Mucosa of rectum (tissue), 2 donors: ENCODE measurements around the gene PRPH.

Experiments used
- H3K27ac ChIP-seq, 2 donors: one replicate each; pipeline ENCODE4 v1.7.0; 2013; ENCODE audit warnings: inconsistent platforms in 2 of 2, low read depth in 2 of 2, low read length in 2 of 2
- H3K27me3 ChIP-seq, 2 donors: one replicate each; pipeline ENCODE4 v1.7.0; 2013; ENCODE audit warnings: low read length in 2 of 2; ENCODE audit not compliant: control insufficient read depth in 2 of 2, insufficient read depth in 2 of 2
- H3K36me3 ChIP-seq, 2 donors: one replicate each; pipeline ENCODE4 v1.7.0; 2013; ENCODE audit warnings: low read length in 2 of 2; ENCODE audit not compliant: control insufficient read depth in 2 of 2, insufficient read depth in 2 of 2
- H3K4me1 ChIP-seq, 2 donors: one replicate each; pipeline ENCODE4 v1.7.0; 2013; ENCODE audit warnings: low read length in 2 of 2, mild to moderate bottlenecking in 1 of 2; ENCODE audit not compliant: control insufficient read depth in 2 of 2, insufficient read depth in 2 of 2
- H3K4me3 ChIP-seq, 2 donors: one replicate each; pipeline ENCODE4 v1.7.0; 2013; ENCODE audit warnings: low read length in 2 of 2
- H3K9ac ChIP-seq, 2 donors: one replicate each; pipeline ENCODE4 v1.7.0; 2013; ENCODE audit warnings: low read length in 2 of 2, low read depth in 1 of 2, mild to moderate bottlenecking in 1 of 2
- H3K9me3 ChIP-seq, 2 donors: one replicate each; pipeline ENCODE4 v1.7.0; 2013; ENCODE audit warnings: low read length in 2 of 2; ENCODE audit not compliant: control insufficient read depth in 2 of 2
- donor health status: healthy.
- donor health status: Normal muscosa, but diverticular disease.

Gene PRPH

DNA sequence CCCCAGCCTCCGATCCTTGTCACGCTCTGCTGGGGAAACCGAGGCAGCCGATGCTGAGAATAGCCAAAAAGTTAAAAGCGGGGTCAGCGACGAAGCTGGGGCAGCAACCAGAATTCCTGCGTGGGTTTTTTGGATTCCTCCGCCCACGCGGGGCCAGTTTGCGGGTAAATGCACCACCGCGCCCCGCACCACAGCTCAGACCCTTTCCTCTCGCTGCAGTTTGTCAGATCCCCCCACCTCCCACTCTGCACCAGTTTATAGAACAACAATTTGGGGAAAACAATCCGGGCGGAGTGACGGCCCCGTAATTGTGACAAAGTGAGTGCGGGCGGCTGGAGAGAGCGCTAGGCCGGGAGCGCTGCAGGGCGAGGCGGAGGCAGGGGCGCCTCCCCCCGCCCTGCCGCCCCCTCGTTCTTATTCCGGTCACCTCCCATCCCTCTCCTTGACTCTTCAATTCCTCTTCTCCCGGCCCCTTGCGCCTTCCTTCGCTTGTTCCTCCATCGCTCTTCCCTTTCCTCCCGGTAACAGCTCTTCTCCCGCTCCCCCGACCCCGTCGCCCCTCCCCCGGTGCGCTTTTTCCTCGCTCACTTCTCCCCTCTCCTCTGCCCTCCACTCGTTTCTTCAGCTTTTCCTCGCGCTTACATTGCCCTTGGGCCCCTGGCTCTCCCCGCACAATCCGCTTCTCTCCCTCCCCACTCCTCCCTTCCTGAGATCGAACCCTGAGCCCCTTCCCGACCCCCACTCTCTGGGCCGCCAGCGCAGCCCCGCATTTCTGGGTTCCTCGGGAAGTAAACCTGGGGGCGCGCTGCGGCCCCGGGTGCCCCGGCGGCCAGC lies 51.1 kb downstream of the PRPH start:
- no peak overlapping the region for H3K27ac ChIP-seq
- H3K9me3 ChIP-seq = no peaks in the 10 kb centered on the region
- H3K36me3 ChIP-seq = peaks cover 0 to under 1% of the 10 kb centered on the region in 2 donors
- H3K4me3 ChIP-seq = peak overlapping the region; percentile 48 to 62
- peaks cover 33 to 36% of the 10 kb centered on the region in 2 donors for H3K27me3 ChIP-seq
- H3K4me1 ChIP-seq = peaks cover 45 to 47% of the 10 kb centered on the region in 2 donors
- no peak overlapping the region for H3K9ac ChIP-seq

DNA sequence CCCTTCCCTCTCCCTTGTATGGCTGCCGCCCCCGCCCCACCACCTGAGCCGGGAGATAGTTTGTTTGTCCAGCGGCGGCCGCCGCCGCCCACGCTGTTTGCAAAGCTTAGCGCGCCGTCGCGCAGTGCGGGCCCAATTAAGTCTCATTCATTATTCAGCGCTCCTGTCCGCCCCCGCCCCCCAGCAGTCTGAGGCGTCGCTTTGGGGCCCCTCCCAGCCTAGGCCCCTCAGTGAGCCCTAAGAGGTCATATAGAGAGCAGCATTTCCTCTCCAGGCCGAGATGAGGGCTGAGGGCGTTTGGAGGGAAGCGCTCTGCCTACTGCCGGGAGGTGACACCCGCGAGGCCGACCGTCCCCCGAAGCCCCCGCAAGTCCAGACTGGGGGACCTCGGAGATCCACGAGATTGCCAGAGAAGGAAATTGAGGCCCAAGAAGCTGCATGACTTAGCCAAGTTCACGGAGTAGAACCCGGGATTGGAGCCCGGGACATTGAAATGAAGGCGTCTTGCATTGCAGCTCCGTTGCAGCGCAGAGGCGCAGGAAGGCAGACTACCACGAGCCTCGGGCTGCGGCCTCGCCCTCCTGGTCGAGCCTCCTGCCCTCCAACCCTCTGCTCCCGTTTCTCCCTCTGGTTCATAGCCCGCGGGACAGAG lies 51.8 kb downstream of the PRPH start, which contains the start of gene DNAJC22:
Gene DNAJC22 (plus strand): TSS at position 230 of the 652 bp plus-strand sequence. CDS start 1,985 bp downstream, outside the sequence.
- H3K9me3 ChIP-seq = no peaks in the 10 kb centered on the region
- H3K9ac ChIP-seq = peak within 1 kb of the TSS; percentile 15 to 69
- H3K36me3 ChIP-seq = peaks cover 0 to 4% of the 10 kb centered on the region in 2 donors
- H3K4me1 ChIP-seq = peaks cover 45 to 47% of the 10 kb centered on the region in 2 donors
- H3K27ac ChIP-seq = no peak within 1 kb of the TSS
- peak within 1 kb of the TSS; percentile 62 to 80 for H3K4me3 ChIP-seq
- peaks cover 33 to 36% of the 10 kb centered on the region in 2 donors for H3K27me3 ChIP-seq

DNA sequence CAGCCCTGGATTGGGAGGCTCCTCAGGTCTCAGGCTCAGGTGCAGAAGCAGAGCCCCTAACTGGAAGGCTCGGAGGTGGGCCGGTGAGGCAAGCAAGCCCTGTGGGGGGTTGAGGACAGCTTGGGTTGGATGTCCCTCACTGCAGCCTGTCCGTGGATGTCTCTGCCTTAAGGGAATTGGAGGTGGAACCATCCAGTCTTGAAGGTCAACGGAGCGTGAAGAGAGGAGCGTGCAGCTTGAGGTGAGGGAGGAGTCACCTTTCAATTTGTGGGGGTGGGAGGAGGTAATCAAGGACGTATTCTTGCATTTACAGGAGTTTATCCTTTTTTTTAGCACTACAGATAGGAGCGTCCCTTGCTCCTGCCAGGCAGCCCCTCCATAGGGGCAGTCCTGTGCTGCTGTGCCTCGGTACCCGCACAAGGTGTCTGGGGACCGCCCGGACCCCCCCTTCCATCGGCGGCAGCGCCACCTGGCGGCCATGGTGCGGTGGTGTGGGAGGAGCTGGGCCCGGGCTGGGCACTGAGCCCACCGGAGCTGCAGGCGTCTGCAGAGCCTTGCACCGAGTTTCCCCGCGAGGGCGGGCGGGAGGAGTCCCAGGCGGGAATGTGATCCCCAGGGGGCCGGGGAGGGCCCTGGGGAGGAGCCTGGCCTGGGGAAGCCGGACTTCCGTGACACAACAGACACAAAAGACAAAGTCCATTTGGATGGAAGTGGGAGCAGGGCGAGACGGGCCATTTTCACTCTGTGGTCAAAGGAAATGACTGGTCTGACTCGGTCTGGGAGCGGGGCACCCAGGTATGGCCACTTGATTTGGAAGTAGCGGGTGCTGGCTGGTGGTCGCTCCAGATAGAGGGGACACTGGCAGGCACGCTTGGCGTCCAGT lies 52.6 kb downstream of the PRPH start:
- Histone ChIP-seq H3K36me3 (peaks cover 0 to 4% of the 10 kb centered on the region in 2 donors), H3K9me3 (no peaks in the 10 kb centered on the region), H3K4me1 (peaks cover 41 to 42% of the 10 kb centered on the region in 2 donors), H3K9ac (peak overlapping the region; percentile 61 to 69), H3K4me3 (peak overlapping the region; percentile 62 to 80), H3K27ac (peak overlapping the region; percentile 52 to 67), H3K27me3 (peaks cover 33 to 36% of the 10 kb centered on the region in 2 donors)
